GM21367 (cell line): ENCODE measurements around the gene CT55.
"Not testable (repeated sequence)": the region's sequence is repeated elsewhere in the genome, so short reads cannot be mapped to it uniquely, and the experiment has no call there.

Experiments
- ATAC-seq: cut with Tn5 transposase; IDR thresholded peaks from one replicate; pipeline ENCODE4 v1.9.1; 2021; ENCODE audit not compliant: unreplicated experiment

Gene CT55

GRCh38 chrX:135170877-135171519 lies at the start of gene CT55:
TSS of gene CT55 (minus strand) at chrX:135171398. CDS start at chrX:135171171, 227 bp downstream.
- ATAC-seq: no peak

GRCh38 chrX:135213200-135213844 lies 42.1 kb upstream of the CT55 start:
- ATAC-seq: no peak

- not testable (repeated sequence) for ATAC-seq
Measured at GRCh38 chrX:135206427-135206826, 35.2 kb upstream of the CT55 start.

GRCh38 chrX:135200297-135200696 lies 29.1 kb upstream of the CT55 start:
- no peak for ATAC-seq

GRCh38 chrX:135194684-135195083 lies 23.5 kb upstream of the CT55 start:
- ATAC-seq: no peak

GRCh38 chrX:135193740-135194139 lies 22.5 kb upstream of the CT55 start:
- no peak for ATAC-seq

GRCh38 chrX:135191838-135192237 lies 20.6 kb upstream of the CT55 start:
- ATAC-seq: no peak

- peak; percentile 70 for ATAC-seq
Measured at GRCh38 chrX:135185795-135186443, 14.7 kb upstream of the CT55 start.

- no peak for ATAC-seq
Measured at GRCh38 chrX:135178636-135179035, 7.4 kb upstream of the CT55 start.

- ATAC-seq: no peak
Measured at GRCh38 chrX:135170468-135170867, 730 bp downstream of the CT55 start.

- not testable (repeated sequence) for ATAC-seq
Measured at GRCh38 chrX:135169534-135169933, 1.7 kb downstream of the CT55 start.

GRCh38 chrX:135168486-135168885 lies 2.7 kb downstream of the CT55 start:
- ATAC-seq: no peak

GRCh38 chrX:135154688-135155087 lies 16.5 kb downstream of the CT55 start:
- ATAC-seq: not testable (repeated sequence)

GRCh38 chrX:135126145-135126544 lies 45.1 kb downstream of the CT55 start:
- ATAC-seq: not testable (repeated sequence)

- not testable (repeated sequence) for ATAC-seq
Measured at GRCh38 chrX:135120056-135120576, 51.1 kb downstream of the CT55 start, which contains the start of gene ETDB. TSS of gene ETDB (minus strand) at chrX:135120526. CDS start at chrX:135119261, 1,265 bp downstream.

- ATAC-seq: not testable (repeated sequence)
Measured at GRCh38 chrX:135116064-135116463, 55.1 kb downstream of the CT55 start.

GRCh38 chrX:135114392-135114791 lies 56.8 kb downstream of the CT55 start:
- ATAC-seq: peak; percentile 98

- no peak for ATAC-seq
Measured at GRCh38 chrX:135112743-135113142, 58.5 kb downstream of the CT55 start.

- no peak for ATAC-seq
Measured at GRCh38 chrX:135112096-135112729, 59.0 kb downstream of the CT55 start.

GRCh38 chrX:135109554-135109953 lies 61.6 kb downstream of the CT55 start:
- no peak for ATAC-seq
